HL-60 (cell line): ENCODE measurements around the gene CSTB.

Source experiments
- DNase-seq, 2 experiments: peaks; one replicate each; pipeline ENCODE4 v3.0.0-alpha.2; 2010 to 2020; ENCODE audit warnings: low read depth in 1 of 2, low spot score in 1 of 2
- H3K27ac ChIP-seq: fragments of 250-450 bp; sonication (Bioruptor Pico); replicated peaks from 2 replicates; pipeline ENCODE4 v1.5.1; 2020; ENCODE audit warnings: mild to moderate bottlenecking, moderate library complexity
- H3K27me3 ChIP-seq: fragments of 250-450 bp; sonication (Bioruptor Pico); 2 replicates; pipeline ENCODE4 v1.5.1; 2021; ENCODE audit warnings: mild to moderate bottlenecking, moderate library complexity; ENCODE audit not compliant: insufficient read depth, poor library complexity, severe bottlenecking
- H3K4me3 ChIP-seq: replicated peaks from 2 replicates; pipeline ENCODE4 v1.5.1; 2011; ENCODE audit warnings: mild to moderate bottlenecking, control low read depth, low read length; ENCODE audit not compliant: insufficient read depth
- CTCF ChIP-seq: IDR thresholded peaks from one replicate; pipeline ENCODE4 v1.5.1; 2011; ENCODE audit warnings: low read length, control low read depth, inconsistent platforms; ENCODE audit not compliant: insufficient read depth
- GABPA ChIP-seq: IDR thresholded peaks from 2 replicates; pipeline ENCODE4 v1.6.1; 2012; ENCODE audit warnings: low read depth
- POLR2AphosphoS5 ChIP-seq: IDR thresholded peaks from 2 replicates; pipeline ENCODE4 v1.6.1; 2012; ENCODE audit warnings: low read depth
- REST ChIP-seq: IDR thresholded peaks from 2 replicates; pipeline ENCODE4 v1.6.1; 2012; ENCODE audit warnings: low read depth; ENCODE audit not compliant: insufficient replicate concordance
- SPI1 ChIP-seq: IDR thresholded peaks from 2 replicates; pipeline ENCODE4 v1.6.1; 2012; ENCODE audit warnings: low read depth, mild to moderate bottlenecking, borderline replicate concordance

Gene CSTB

DNA sequence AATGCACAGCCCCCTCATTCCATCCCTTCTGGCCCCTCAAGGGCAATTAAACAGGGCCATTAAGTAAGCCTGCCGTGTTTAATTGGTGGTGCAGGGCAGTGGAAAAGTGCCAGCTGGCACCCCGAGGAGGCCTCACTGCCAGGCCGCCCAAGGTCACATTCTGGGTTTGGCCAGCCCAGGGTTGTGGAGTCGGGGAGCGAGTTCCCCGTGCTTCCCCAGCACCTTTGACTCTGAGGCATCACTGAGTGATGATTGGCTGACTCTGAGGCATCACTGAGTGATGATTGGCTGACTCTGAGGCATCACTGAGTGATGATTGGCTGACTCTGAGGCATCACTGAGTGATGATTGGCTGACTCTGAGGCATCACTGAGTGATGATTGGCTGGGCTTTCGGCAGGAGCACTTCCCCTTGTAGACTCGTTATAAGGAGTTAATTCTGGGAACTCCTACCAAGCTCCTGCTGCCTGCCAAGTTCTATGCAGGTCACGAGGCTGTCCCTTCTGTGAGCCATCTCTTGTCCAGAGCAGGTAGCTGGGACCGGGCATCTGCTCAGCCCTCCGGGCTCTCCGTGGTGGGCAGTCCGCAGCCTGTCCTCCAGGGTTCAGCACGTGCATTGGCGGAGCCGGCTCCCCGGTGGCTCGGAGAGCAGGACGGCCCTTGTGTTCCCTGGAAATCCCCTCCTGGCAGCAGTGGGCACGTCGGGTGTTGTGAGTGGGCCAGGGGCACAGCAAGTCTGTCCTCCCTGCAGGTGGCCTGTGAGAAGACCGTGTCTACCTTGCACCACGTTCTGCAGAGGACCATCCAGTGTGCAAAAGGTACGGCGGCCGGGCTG, 20.9 kb downstream of the CSTB start:
- Histone ChIP-seq H3K27ac (no peak overlapping the region), H3K27me3 (no peaks in the 10 kb centered on the region), H3K4me3 (no peak overlapping the region)
- no peak for DNase-seq
- TF ChIP-seq REST: no peak
- no peak for TF ChIP-seq CTCF
- TF ChIP-seq SPI1: no peak; the same call in 1 of the 2 replicates
- TF ChIP-seq POLR2AphosphoS5: no peak
- TF ChIP-seq GABPA: no peak

GRCh38 chr21:43753439-43753799, 22.7 kb downstream of the CSTB start:
- no peak for TF ChIP-seq CTCF
- no peak for TF ChIP-seq REST
- TF ChIP-seq SPI1: no peak
- no peak for TF ChIP-seq GABPA
- TF ChIP-seq POLR2AphosphoS5: no peak
- Histone ChIP-seq H3K27ac (no peak overlapping the region), H3K27me3 (no peaks in the 10 kb centered on the region), H3K4me3 (no peak overlapping the region)
- DNase-seq: no peak

DNA sequence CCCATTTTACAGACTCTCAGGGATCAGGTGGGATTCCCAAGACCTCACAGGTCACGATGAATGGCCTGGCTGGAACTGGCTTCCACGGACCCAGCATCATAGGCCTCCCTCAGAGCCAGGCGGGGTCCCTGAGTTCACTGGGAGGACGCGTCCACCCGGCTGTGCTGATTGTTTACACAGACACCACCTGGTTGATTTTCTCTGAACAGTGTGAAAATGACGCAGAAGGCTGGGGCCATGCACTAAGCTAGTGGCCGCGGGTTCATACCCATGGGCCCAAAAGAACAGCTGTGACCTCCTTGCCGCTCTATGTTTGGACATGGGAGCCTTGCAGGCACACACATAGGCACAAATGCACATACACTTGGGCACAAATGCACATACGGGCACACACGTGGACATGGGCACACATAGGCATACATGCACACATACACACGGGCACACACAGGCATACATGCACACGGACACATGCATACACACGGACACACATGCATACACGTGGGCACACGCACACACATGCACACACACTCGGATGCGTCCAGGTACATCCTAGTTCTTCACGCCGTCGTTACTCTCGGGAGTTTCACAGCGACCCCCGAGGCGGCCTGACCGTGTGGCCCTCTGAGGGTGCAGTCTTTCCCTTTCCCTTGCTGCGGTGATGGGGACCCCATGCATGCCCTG, 23.2 kb downstream of the CSTB start:
- Histone ChIP-seq H3K4me3 (no peak overlapping the region), H3K27me3 (no peaks in the 10 kb centered on the region), H3K27ac (no peak overlapping the region)
- DNase-seq: no peak
- TF ChIP-seq CTCF (no peak), GABPA (no peak), SPI1 (no peak), POLR2AphosphoS5 (no peak; the same call in 1 of the 2 replicates), REST (no peak)
